Neuronal stem cell (in vitro differentiated cells): Measurements from ENCODE around the gene PON1.

ENCODE experiments used
- DNase-seq: peaks from one replicate; pipeline ENCODE4 v3.0.0-alpha.2; 2013; ENCODE audit warnings: low spot score
- H2AFZ ChIP-seq: one replicate; pipeline ENCODE4 v1.6.1; 2013; ENCODE audit warnings: mild to moderate bottlenecking, low read length, inconsistent platforms
- H2AK5ac ChIP-seq: 2 replicates; pipeline ENCODE4 v1.6.1; 2013; ENCODE audit warnings: low read depth, mild to moderate bottlenecking, inconsistent platforms, low read length, moderate library complexity, mixed read lengths
- H2BK120ac ChIP-seq: 2 replicates; pipeline ENCODE4 v1.6.1; 2013; ENCODE audit warnings: low read depth, mild to moderate bottlenecking, inconsistent platforms, low read length, moderate library complexity, mixed read lengths
- H2BK12ac ChIP-seq: one replicate; pipeline ENCODE4 v1.6.1; 2013; ENCODE audit warnings: low read length, inconsistent platforms
- H2BK15ac ChIP-seq: 2 replicates; pipeline ENCODE4 v1.6.1; 2013; ENCODE audit warnings: mild to moderate bottlenecking, low read length, inconsistent platforms, mixed read lengths
- H2BK5ac ChIP-seq: one replicate; pipeline ENCODE4 v1.6.1; 2013; ENCODE audit warnings: inconsistent platforms, mild to moderate bottlenecking, low read length, moderate library complexity
- H3K14ac ChIP-seq: one replicate; pipeline ENCODE4 v1.6.1; 2013; ENCODE audit warnings: low read length, inconsistent platforms
- H3K18ac ChIP-seq: 2 replicates; pipeline ENCODE4 v1.6.1; 2013; ENCODE audit warnings: low read length, inconsistent platforms
- H3K23ac ChIP-seq: 2 replicates; pipeline ENCODE4 v1.6.1; 2013; ENCODE audit warnings: low read depth, mild to moderate bottlenecking, mixed read lengths, low read length, inconsistent platforms; ENCODE audit not compliant: poor library complexity
- H3K27ac ChIP-seq: replicated peaks from 3 replicates; pipeline ENCODE4 v1.5.1; 2013; ENCODE audit warnings: low read length, inconsistent platforms
- H3K27me3 ChIP-seq, 3 experiments: 2 replicates each; pipeline ENCODE4 v1.6.1; 2013; ENCODE audit warnings: low read length in 3 of 3, mild to moderate bottlenecking in 2 of 3, inconsistent platforms in 1 of 3, low read depth in 1 of 3, mixed read lengths in 1 of 3, moderate library complexity in 1 of 3; ENCODE audit not compliant: control insufficient read depth in 3 of 3, insufficient read depth in 3 of 3
- H3K36me3 ChIP-seq, 2 donors: replicated peaks in 1 of 2; 2 replicates each; pipeline ENCODE4 v1.6.1; 2013; ENCODE audit warnings: low read length in 2 of 2; ENCODE audit not compliant: control insufficient read depth in 2 of 2, insufficient read depth in 2 of 2
- H3K4ac ChIP-seq: 2 replicates; pipeline ENCODE4 v1.6.1; 2013; ENCODE audit warnings: inconsistent platforms, mild to moderate bottlenecking, low read length, moderate library complexity
- H3K4me1 ChIP-seq, 2 donors: 1 replicate in 1 of 2; 2 replicates in 1 of 2; pipeline ENCODE4 v1.6.1; 2013; ENCODE audit warnings: low read length in 2 of 2, low read depth in 1 of 2; ENCODE audit not compliant: control insufficient read depth in 2 of 2, insufficient read depth in 1 of 2
- H3K4me2 ChIP-seq: one replicate; pipeline ENCODE4 v1.6.1; 2013; ENCODE audit warnings: mild to moderate bottlenecking, low read length, inconsistent platforms; ENCODE audit not compliant: insufficient read depth, poor library complexity, severe bottlenecking
- H3K4me3 ChIP-seq, 2 donors: 2 replicates each; pipeline ENCODE4 v1.5.1; 2013; ENCODE audit warnings: low read length in 2 of 2, mild to moderate bottlenecking in 2 of 2, inconsistent platforms in 1 of 2, moderate library complexity in 1 of 2
- H3K79me1 ChIP-seq: one replicate; pipeline ENCODE4 v1.6.1; 2013; ENCODE audit warnings: low read depth, mild to moderate bottlenecking, inconsistent platforms, low read length, moderate library complexity
- H3K9ac ChIP-seq: one replicate; pipeline ENCODE4 v1.6.1; 2013; ENCODE audit warnings: mild to moderate bottlenecking, low read depth, low read length, inconsistent platforms; ENCODE audit not compliant: poor library complexity
- H3K9me3 ChIP-seq, 2 donors: replicated peaks in 1 of 2; 2 replicates each; pipeline versions ENCODE3 to v1.6.1; 2013; ENCODE audit warnings: low read length in 2 of 2, mild to moderate bottlenecking in 2 of 2, inconsistent platforms in 1 of 2, low read depth in 1 of 2, mixed read lengths in 1 of 2, moderate library complexity in 1 of 2; ENCODE audit not compliant: control insufficient read depth in 2 of 2, insufficient read depth in 1 of 2
- H4K8ac ChIP-seq: one replicate; pipeline ENCODE4 v1.6.1; 2013; ENCODE audit warnings: low read depth, mild to moderate bottlenecking, inconsistent platforms, low read length, moderate library complexity
- H4K91ac ChIP-seq: one replicate; pipeline ENCODE4 v1.6.1; 2013; ENCODE audit warnings: low read length, low read depth, mild to moderate bottlenecking, inconsistent platforms; ENCODE audit not compliant: poor library complexity
- WGBS, 2 donors: extraction: QIAGEN DNeasy Blood & Tissue Kit; methylation state at CpG; one replicate each; pipeline ENCODE4 v1.1.7; 2013; ENCODE audit warnings: missing lambda C conversion rate in 2 of 2, mixed read lengths in 1 of 2; ENCODE audit not compliant: insufficient read length in 2 of 2, insufficient replicate concordance in 1 of 2; ENCODE audit errors: extremely low coverage in 2 of 2; 5-methylcytosine and 5-hydroxymethylcytosine counted together

PON1 gene

GRCh38 chr7:95279417-95279816 lies 44.9 kb downstream of the PON1 start:
- Histone ChIP-seq H3K79me1 (no peaks in the 10 kb centered on the region), H3K36me3 (peaks cover 0 to 6% of the 10 kb centered on the region in 2 donors), H2BK15ac (no peak overlapping the region), H2BK12ac (no peak overlapping the region), H3K4me3 (no peak overlapping the region), H4K91ac (no peak overlapping the region), H3K9ac (no peak overlapping the region), H3K27me3 (peaks cover 0 to 2% (median 0%) of the 10 kb centered on the region in 3 experiments), H2BK120ac (no peak overlapping the region), H3K4me1 (no peaks in the 10 kb centered on the region), H3K23ac (no peak overlapping the region), H3K4ac (no peak overlapping the region), H3K4me2 (no peak overlapping the region), H2AFZ (no peak overlapping the region), H3K9me3 (no peaks in the 10 kb centered on the region), H4K8ac (no peak overlapping the region), H3K27ac (no peak overlapping the region), H3K14ac (no peak overlapping the region), H2BK5ac (no peak overlapping the region), H2AK5ac (no peak overlapping the region), H3K18ac (no peak overlapping the region)
- DNase-seq, result no peak
- no CpG with 5 or more reads among the region's 2 CpGs for WGBS, 2 donors

- H3K9me3 ChIP-seq, result no peaks in the 10 kb centered on the region
- no peak overlapping the region for H2BK5ac ChIP-seq
- no peak overlapping the region for H3K4me2 ChIP-seq
- peaks cover 0 to 2% (median 0%) of the 10 kb centered on the region in 3 experiments for H3K27me3 ChIP-seq
- no peak overlapping the region for H3K4me3 ChIP-seq
- no CpG with 5 or more reads among the region's 2 CpGs for WGBS, 2 donors
- peaks cover 0 to 5% of the 10 kb centered on the region in 2 donors for H3K36me3 ChIP-seq
- H4K91ac ChIP-seq, result no peak overlapping the region
- no peak overlapping the region for H4K8ac ChIP-seq
- H2BK12ac ChIP-seq, result no peak overlapping the region
- H3K18ac ChIP-seq, result no peak overlapping the region
- H3K27ac ChIP-seq, result no peak overlapping the region
- H2AFZ ChIP-seq, result no peak overlapping the region
- H3K4ac ChIP-seq, result no peak overlapping the region
- DNase-seq, result no peak
- H2AK5ac ChIP-seq, result no peak overlapping the region
- no peak overlapping the region for H3K23ac ChIP-seq
- H2BK120ac ChIP-seq, result no peak overlapping the region
- no peak overlapping the region for H3K14ac ChIP-seq
- H3K4me1 ChIP-seq, result no peaks in the 10 kb centered on the region
- no peak overlapping the region for H2BK15ac ChIP-seq
- H3K79me1 ChIP-seq, result no peaks in the 10 kb centered on the region
- no peak overlapping the region for H3K9ac ChIP-seq
These were observed 48.2 kb downstream of the PON1 start for GRCh38 chr7:95276114-95276513.

DNA sequence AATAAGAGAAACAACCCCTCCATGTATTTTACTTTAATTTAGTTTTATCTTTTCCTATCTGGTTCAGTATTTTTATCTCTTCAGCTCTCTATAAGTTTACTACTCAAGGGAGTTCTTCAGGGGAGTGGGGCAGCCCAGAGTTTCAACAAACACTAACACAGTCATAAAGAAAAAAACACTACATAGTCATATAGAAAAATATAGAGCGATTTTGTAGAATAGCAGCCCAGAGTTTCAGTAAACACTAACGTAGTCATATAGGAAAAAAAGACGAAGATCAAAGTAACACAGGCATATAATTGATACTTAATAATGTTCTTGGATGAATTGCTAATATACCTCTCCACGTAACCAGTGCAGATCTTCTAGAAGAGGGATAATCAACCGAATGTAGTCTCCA lies 54.7 kb downstream of the PON1 start:
- no peak overlapping the region for H2BK120ac ChIP-seq
- H3K4me3 ChIP-seq, result no peak overlapping the region
- H3K27ac ChIP-seq, result no peak overlapping the region
- no peak overlapping the region for H4K91ac ChIP-seq
- no peak overlapping the region for H2BK5ac ChIP-seq
- DNase-seq, result no peak
- H3K9ac ChIP-seq, result no peak overlapping the region
- no peak overlapping the region for H3K4me2 ChIP-seq
- no peaks in the 10 kb centered on the region for H3K9me3 ChIP-seq
- no CpG with 5 or more reads among the region's 5 CpGs for WGBS, 2 donors
- H2AK5ac ChIP-seq, result no peak overlapping the region
- H3K4ac ChIP-seq, result no peak overlapping the region
- H3K23ac ChIP-seq, result no peak overlapping the region
- no peaks in the 10 kb centered on the region for H3K27me3 ChIP-seq
- peaks cover 2 to 4% of the 10 kb centered on the region in 2 donors for H3K36me3 ChIP-seq
- no peaks in the 10 kb centered on the region for H3K79me1 ChIP-seq
- H2BK15ac ChIP-seq, result no peak overlapping the region
- no peak overlapping the region for H4K8ac ChIP-seq
- no peak overlapping the region for H2AFZ ChIP-seq
- peaks cover 0 to 6% of the 10 kb centered on the region in 2 donors for H3K4me1 ChIP-seq
- H3K18ac ChIP-seq, result no peak overlapping the region
- no peak overlapping the region for H3K14ac ChIP-seq
- H2BK12ac ChIP-seq, result no peak overlapping the region

- no peak for DNase-seq
- Histone ChIP-seq H4K8ac (no peak overlapping the region), H3K27me3 (no peaks in the 10 kb centered on the region), H2BK120ac (no peak overlapping the region), H3K4ac (no peak overlapping the region), H3K79me1 (peaks cover 2% of the 10 kb centered on the region), H3K18ac (no peak overlapping the region), H2BK12ac (no peak overlapping the region), H3K23ac (no peak overlapping the region), H3K9ac (no peak overlapping the region), H3K36me3 (peaks cover 0 to 4% of the 10 kb centered on the region in 2 donors), H4K91ac (no peak overlapping the region), H3K9me3 (no peaks in the 10 kb centered on the region), H3K14ac (no peak overlapping the region), H2BK15ac (no peak overlapping the region), H2BK5ac (no peak overlapping the region), H2AFZ (no peak overlapping the region), H3K27ac (no peak overlapping the region), H3K4me3 (no peak overlapping the region), H3K4me2 (no peak overlapping the region), H3K4me1 (peaks cover 0 to 11% of the 10 kb centered on the region in 2 donors), H2AK5ac (no peak overlapping the region)
- no CpG with 5 or more reads among the region's 2 CpGs for whole genome bisulfite sequencing, 2 donors
These were observed 56.6 kb downstream of the PON1 start for GRCh38 chr7:95267754-95268153.
